GM12878 (cell line): ENCODE measurements around the gene NTN3.

ENCODE experiments used
- CTCF ChIP-seq, 3 experiments: IDR thresholded peaks in 2 of 3; conservative IDR thresholded peaks in 1 of 3; 2 replicates each; pipeline ENCODE4 v1.5.1; 2011; ENCODE audit warnings: low read depth in 3 of 3, low read length in 3 of 3, mild to moderate bottlenecking in 3 of 3, control low read depth in 2 of 3, moderate library complexity in 2 of 3, inconsistent platforms in 1 of 3, mixed read lengths in 1 of 3; ENCODE audit not compliant: control insufficient read depth in 2 of 3, insufficient read depth in 1 of 3; ENCODE audit errors: extremely low read depth in 1 of 3
- EP300 ChIP-seq, 2 experiments: fragments of 150-350 bp in 1 of 2; IDR thresholded peaks; 2 replicates each; pipeline ENCODE4 v1.6.1; 2011 to 2012; ENCODE audit warnings: low read depth in 2 of 2, low read length in 2 of 2, borderline replicate concordance in 1 of 2, improper control_type of control experiment in 1 of 2, inconsistent platforms in 1 of 2; ENCODE audit not compliant: control insufficient read depth in 1 of 2
- HDAC2 ChIP-seq: fragments of 200-600 bp; sonication (generic); IDR thresholded peaks from 2 replicates; pipeline ENCODE4 v1.6.1; 2017
- HDAC6 ChIP-seq: fragments of 200-600 bp; sonication (generic); IDR thresholded peaks from one replicate; pipeline ENCODE4 v1.8.0; 2017; ENCODE audit warnings: antibody characterized with exemption; ENCODE audit not compliant: unreplicated experiment
- NFIC ChIP-seq: IDR thresholded peaks from 2 replicates; pipeline ENCODE4 v1.6.1; 2012; ENCODE audit warnings: low read depth, mild to moderate bottlenecking, inconsistent platforms, low read length, moderate library complexity
- NR2C1 ChIP-seq: fragments of 450-650 bp; IDR thresholded peaks from 2 replicates; pipeline ENCODE4 v1.6.1; 2017; ENCODE audit warnings: antibody characterized with exemption, mild to moderate bottlenecking, moderate library complexity
- POLR2A ChIP-seq: IDR thresholded peaks from 2 replicates; pipeline ENCODE4 v1.6.1; 2011; ENCODE audit warnings: low read depth, mild to moderate bottlenecking, low read length
- RCOR1 ChIP-seq: conservative IDR thresholded peaks from 2 replicates; pipeline ENCODE4 v1.6.1; 2012; ENCODE audit warnings: low read depth, low read length, improper control_type of control experiment
- RFX5 ChIP-seq: IDR thresholded peaks from 2 replicates; pipeline ENCODE4 v1.6.1; 2011; ENCODE audit warnings: low read depth, low read length, improper control_type of control experiment
- SIN3A ChIP-seq: IDR thresholded peaks from 2 replicates; pipeline ENCODE4 v1.6.1; 2012; ENCODE audit warnings: low read depth, low read length, improper control_type of control experiment
- SUZ12 ChIP-seq: fragments of 200-600 bp; sonication (generic); IDR thresholded peaks from one replicate; pipeline ENCODE4 v1.6.1; 2018; ENCODE audit warnings: antibody characterized with exemption, mild to moderate bottlenecking; ENCODE audit not compliant: unreplicated experiment
- ZBTB33 ChIP-seq: fragments of 450-650 bp; IDR thresholded peaks from 2 replicates; pipeline ENCODE4 v1.6.1; 2017; ENCODE audit warnings: mild to moderate bottlenecking

GRCh38 chr16:2456551-2457153 is 14.4 kb upstream of the NTN3 start:
- no peak for TF ChIP-seq CTCF (IDR thresholded peaks at IDR 0.05 in 2 of 3, conservative IDR thresholded peaks at IDR 0.05 in 1 of 3; ENCODE audit: control insufficient read depth in 2 of 3, extremely low read depth in 1 of 3, insufficient read depth in 1 of 3, low read depth in 3 of 3, low read length in 3 of 3)
- TF ChIP-seq POLR2A = no peak; the same call in 1 of the 2 replicates
- no peak for TF ChIP-seq RCOR1
- TF ChIP-seq HDAC6 = no peak
- TF ChIP-seq ZBTB33 = no peak
- TF ChIP-seq EP300 (IDR thresholded peaks at IDR 0.05; ENCODE audit: borderline replicate concordance in 1 of 2, control insufficient read depth in 1 of 2, low read depth in 2 of 2, low read length in 2 of 2) = no peak
- TF ChIP-seq NR2C1 = no peak
- TF ChIP-seq SIN3A = no peak
- TF ChIP-seq HDAC2 = no peak
- no peak for TF ChIP-seq RFX5
- no peak for TF ChIP-seq NFIC
- TF ChIP-seq SUZ12 = no peak
